ENCODE data around the gene CFAP141.

Gene CFAP141

GRCh38 chr1:154158307-154159125, 47.6 kb downstream of the CFAP141 start:
- H3K4me3 ChIP-seq (ENCODE audit: low read depth, low read length) = no peak overlapping the region
- DNase-seq (ENCODE audit: low read depth) = peak; percentile 51
- no peak for TF ChIP-seq CTCF (IDR thresholded peaks at IDR 0.05; ENCODE audit: insufficient read depth, low read depth, low read length, missing control alignments)

- peak; percentile 88 for DNase-seq (ENCODE audit: low read depth)
- no peak for TF ChIP-seq CTCF (IDR thresholded peaks at IDR 0.05; ENCODE audit: insufficient read depth, low read depth, low read length, missing control alignments)
- no peak overlapping the region for H3K4me3 ChIP-seq (ENCODE audit: low read depth, low read length)
Observed at GRCh38 chr1:154157520-154158306, 48.4 kb downstream of the CFAP141 start.

DNA sequence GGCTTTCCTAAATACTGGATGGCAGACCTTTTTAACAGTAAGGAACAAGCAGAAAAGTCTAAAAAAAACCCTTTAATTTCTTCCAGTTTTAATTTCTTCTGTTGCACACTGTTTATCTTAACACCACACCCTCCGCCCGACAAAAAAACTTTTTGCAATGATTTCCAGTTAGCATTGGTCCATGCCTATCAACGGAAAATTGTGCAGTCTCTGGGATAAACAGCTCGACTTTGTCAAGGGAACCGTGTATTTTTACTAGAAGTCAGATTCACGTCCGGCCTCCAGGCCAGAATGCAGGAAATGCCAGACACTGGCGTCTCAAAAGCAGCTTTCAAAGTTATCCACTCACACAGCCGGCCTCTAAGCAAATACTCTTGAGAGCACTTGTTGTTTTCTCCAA, 50.9 kb downstream of the CFAP141 start:
- no peak for TF ChIP-seq CTCF (IDR thresholded peaks at IDR 0.05; ENCODE audit: insufficient read depth, low read depth, low read length, missing control alignments)
- no peak overlapping the region for H3K4me3 ChIP-seq (ENCODE audit: low read depth, low read length)
- no peak for DNase-seq (ENCODE audit: low read depth)

- no peak for TF ChIP-seq CTCF (IDR thresholded peaks at IDR 0.05; ENCODE audit: insufficient read depth, low read depth, low read length, missing control alignments)
- DNase-seq (ENCODE audit: low read depth) = no peak
- no peak within 1 kb of the TSS for H3K4me3 ChIP-seq (ENCODE audit: low read depth, low read length)
Observed at GRCh38 chr1:154154534-154155191, 51.5 kb downstream of the CFAP141 start, which contains the start of gene NUP210L. Gene NUP210L (minus strand): TSS chr1:154155073.

GRCh38 chr1:154154053-154154452, 52.1 kb downstream of the CFAP141 start:
- no peak for TF ChIP-seq CTCF (IDR thresholded peaks at IDR 0.05; ENCODE audit: insufficient read depth, low read depth, low read length, missing control alignments)
- DNase-seq (ENCODE audit: low read depth) = no peak
- no peak overlapping the region for H3K4me3 ChIP-seq (ENCODE audit: low read depth, low read length)

DNA sequence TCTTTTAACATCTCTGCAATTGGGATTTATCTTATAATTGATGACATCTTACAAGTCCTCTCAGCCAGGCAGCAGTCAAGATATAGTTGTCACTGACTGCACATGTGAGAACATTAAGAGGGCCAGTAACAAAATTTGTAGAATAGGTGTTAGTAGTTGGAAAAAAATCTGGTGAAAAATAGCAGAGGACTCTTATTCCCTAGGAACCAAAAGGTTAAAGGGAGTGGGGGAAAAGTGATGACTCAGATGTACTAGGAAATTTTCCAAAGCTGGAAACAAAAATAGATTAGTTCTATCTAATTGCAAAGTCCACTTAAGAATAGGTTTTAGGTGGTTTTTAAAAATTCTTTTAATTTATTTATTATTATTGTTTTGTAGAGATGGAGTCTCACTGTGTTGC, 54.8 kb downstream of the CFAP141 start:
- no peak for DNase-seq (ENCODE audit: low read depth)
- no peak for TF ChIP-seq CTCF (IDR thresholded peaks at IDR 0.05; ENCODE audit: insufficient read depth, low read depth, low read length, missing control alignments)

More for the DNA sequence above, 54.8 kb downstream of the CFAP141 start:
- no peak overlapping the region for H3K4me3 ChIP-seq (ENCODE audit: low read depth, low read length)

Data from GM12865 (cell line).